ENCODE results near the gene PRG3. TPM values are rescaled to one million over a fixed set of nuclear protein-coding genes. Genes with fewer than 3 reads are reported as not detected.

Gene PRG3
- total RNA-seq, 1 experiment from 2014 or later = not detected

DNA sequence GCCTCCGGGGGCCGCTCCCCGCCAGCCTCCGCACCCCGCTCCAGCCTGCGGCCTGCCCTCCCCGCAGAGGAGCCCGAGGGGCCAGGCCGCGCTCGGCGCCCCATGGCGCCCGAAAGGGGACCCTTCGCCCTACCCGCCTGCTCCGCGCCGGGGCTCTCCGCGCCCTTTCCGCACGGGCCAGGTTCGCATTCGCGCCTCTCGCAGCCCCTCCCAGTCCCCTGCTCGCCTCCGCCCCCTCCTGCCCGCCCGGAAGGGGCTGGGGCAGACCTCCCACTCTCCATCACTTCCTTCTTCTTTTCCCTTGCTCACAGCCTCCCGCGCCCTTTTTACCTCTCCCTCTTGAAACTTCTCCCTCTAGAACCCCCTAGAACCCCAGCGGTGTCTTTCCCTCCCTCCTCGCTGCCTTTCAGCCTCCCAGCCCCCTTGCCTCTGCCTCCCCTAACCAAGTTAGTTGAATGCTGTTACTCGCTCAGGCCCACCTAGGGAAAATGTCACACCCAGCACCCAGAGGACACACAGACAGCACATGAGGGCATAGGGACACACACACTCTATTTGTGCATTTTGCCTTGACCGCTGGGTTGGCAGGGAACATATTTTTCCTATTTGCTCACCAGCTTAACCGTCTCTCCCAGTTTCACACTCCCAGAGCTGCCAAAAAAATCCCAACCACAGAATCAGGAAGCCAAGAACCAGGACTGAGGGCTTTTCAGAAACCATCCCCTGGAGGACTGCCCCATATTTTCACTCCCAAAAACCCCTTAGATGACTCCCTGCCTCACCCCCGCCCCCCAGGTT is 46.2 kb upstream of the PRG3 start, which contains the start of gene SLC43A3:
TSS of gene SLC43A3 (minus strand) at position 193 of the 798 bp plus-strand sequence. CDS start 949 bp downstream, outside the sequence.
- DNase-seq (ENCODE audit: low spot score) (peak; percentile 73), ATAC-seq (peak; percentile 92)
- TF ChIP-seq ZNF423 (CRISPR knock-in tag; IDR thresholded peaks at IDR 0.05) (peak; percentile 29; the same call in 1 of the 2 replicates), ZNF671 (CRISPR knock-in tag; IDR thresholded peaks at IDR 0.05) (no peak), ZNF138 (CRISPR knock-in tag; conservative IDR thresholded peaks at IDR 0.05) (no peak), PRRX2 (CRISPR knock-in tag; IDR thresholded peaks at IDR 0.05) (no peak), ZBTB21 (CRISPR knock-in tag; IDR thresholded peaks at IDR 0.05; ENCODE audit: borderline replicate concordance) (no peak), SMAD3 (CRISPR knock-in tag; IDR thresholded peaks at IDR 0.05; ENCODE audit: borderline replicate concordance) (no peak)
- TF ChIP-seq, protein P1, sequence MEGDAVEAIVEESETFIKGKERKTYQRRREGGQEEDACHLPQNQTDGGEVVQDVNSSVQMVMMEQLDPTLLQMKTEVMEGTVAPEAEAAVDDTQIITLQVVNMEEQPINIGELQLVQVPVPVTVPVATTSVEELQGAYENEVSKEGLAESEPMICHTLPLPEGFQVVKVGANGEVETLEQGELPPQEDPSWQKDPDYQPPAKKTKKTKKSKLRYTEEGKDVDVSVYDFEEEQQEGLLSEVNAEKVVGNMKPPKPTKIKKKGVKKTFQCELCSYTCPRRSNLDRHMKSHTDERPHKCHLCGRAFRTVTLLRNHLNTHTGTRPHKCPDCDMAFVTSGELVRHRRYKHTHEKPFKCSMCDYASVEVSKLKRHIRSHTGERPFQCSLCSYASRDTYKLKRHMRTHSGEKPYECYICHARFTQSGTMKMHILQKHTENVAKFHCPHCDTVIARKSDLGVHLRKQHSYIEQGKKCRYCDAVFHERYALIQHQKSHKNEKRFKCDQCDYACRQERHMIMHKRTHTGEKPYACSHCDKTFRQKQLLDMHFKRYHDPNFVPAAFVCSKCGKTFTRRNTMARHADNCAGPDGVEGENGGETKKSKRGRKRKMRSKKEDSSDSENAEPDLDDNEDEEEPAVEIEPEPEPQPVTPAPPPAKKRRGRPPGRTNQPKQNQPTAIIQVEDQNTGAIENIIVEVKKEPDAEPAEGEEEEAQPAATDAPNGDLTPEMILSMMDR (IDR thresholded peaks at IDR 0.05) = no peak
- TF ChIP-seq, protein P2, sequence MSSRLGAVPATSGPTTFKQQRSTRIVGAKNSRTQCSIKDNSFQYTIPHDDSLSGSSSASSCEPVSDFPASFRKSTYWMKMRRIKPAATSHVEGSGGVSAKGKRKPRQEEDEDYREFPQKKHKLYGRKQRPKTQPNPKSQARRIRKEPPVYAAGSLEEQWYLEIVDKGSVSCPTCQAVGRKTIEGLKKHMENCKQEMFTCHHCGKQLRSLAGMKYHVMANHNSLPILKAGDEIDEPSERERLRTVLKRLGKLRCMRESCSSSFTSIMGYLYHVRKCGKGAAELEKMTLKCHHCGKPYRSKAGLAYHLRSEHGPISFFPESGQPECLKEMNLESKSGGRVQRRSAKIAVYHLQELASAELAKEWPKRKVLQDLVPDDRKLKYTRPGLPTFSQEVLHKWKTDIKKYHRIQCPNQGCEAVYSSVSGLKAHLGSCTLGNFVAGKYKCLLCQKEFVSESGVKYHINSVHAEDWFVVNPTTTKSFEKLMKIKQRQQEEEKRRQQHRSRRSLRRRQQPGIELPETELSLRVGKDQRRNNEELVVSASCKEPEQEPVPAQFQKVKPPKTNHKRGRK (CRISPR knock-in tag; IDR thresholded peaks at IDR 0.05; ENCODE audit: borderline replicate concordance) = no peak
- TF ChIP-seq, protein P3, sequence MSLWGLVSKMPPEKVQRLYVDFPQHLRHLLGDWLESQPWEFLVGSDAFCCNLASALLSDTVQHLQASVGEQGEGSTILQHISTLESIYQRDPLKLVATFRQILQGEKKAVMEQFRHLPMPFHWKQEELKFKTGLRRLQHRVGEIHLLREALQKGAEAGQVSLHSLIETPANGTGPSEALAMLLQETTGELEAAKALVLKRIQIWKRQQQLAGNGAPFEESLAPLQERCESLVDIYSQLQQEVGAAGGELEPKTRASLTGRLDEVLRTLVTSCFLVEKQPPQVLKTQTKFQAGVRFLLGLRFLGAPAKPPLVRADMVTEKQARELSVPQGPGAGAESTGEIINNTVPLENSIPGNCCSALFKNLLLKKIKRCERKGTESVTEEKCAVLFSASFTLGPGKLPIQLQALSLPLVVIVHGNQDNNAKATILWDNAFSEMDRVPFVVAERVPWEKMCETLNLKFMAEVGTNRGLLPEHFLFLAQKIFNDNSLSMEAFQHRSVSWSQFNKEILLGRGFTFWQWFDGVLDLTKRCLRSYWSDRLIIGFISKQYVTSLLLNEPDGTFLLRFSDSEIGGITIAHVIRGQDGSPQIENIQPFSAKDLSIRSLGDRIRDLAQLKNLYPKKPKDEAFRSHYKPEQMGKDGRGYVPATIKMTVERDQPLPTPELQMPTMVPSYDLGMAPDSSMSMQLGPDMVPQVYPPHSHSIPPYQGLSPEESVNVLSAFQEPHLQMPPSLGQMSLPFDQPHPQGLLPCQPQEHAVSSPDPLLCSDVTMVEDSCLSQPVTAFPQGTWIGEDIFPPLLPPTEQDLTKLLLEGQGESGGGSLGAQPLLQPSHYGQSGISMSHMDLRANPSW (CRISPR knock-in tag; conservative IDR thresholded peaks at IDR 0.05; ENCODE audit: low read depth) = no peak
- ChIA-PET CTCF (interaction anchor here (0.7 to 4.2 kb wide), 8 partner anchors 9 to 81 kb away, joined by 3 to 26 read pairs (median 5); no protein-coding TSS in a partner anchor), POLR2A (no interaction called here)
- Mint-ChIP-seq H3K27me3 (ENCODE audit: low read depth) (peaks cover 38% of the 10 kb centered on the region), H3K4me3 (peak within 1 kb of the TSS; percentile 72), H3K9me3 (no peaks in the 10 kb centered on the region), H3K4me1 (peaks cover 29% of the 10 kb centered on the region), H3K27ac (peak within 1 kb of the TSS; percentile 64; the same call in 1 of the 2 replicates), H3K36me3 (peaks cover 15% of the 10 kb centered on the region)

DNA sequence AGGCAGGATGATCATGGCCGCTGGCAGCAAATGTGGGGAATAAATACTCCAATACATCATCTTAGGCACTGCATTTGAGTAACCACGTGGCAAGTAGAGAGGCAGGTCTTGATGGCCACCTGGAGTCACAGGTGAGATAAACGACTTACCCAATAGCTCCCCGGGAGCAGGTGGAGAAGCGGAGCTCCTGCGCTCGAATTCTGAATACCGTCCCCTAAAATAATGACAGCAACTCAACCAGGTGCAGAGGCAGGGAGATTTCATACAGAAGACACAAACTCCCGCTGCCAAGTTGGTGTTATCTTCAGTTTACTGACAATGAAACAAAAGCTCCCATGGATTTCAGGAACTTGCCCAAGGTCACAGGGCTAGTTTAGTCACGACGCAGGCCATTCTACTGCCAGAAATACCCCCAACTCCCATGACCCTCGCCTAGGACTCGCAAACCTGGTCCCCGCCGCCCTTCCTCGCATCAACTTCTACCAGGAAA is 45.5 kb upstream of the PRG3 start:
- DNase-seq (ENCODE audit: low spot score) (no peak), ATAC-seq (peak; percentile 22)
- peak overlapping the region; percentile 72 for H3K4me3 Mint-ChIP-seq

More for the DNA sequence above, 45.5 kb upstream of the PRG3 start:
- Mint-ChIP-seq H3K27me3 (ENCODE audit: low read depth) (peaks cover 38% of the 10 kb centered on the region), H3K9me3 (no peaks in the 10 kb centered on the region), H3K36me3 (peaks cover 15% of the 10 kb centered on the region), H3K27ac (no peak overlapping the region), H3K4me1 (peaks cover 29% of the 10 kb centered on the region)
- POLR2A ChIA-PET = interaction anchor here (0.6 kb wide), 1 partner anchor 77 kb away, joined by 3 read pairs; no protein-coding TSS in a partner anchor
- CTCF ChIA-PET = interaction anchor here (0.6 to 4.2 kb wide), 11 partner anchors 9 to 180 kb away, joined by 3 to 26 read pairs (median 4); no protein-coding TSS in a partner anchor
- TF ChIP-seq ATF1 (CRISPR knock-in tag; IDR thresholded peaks at IDR 0.05) (no peak), TP53 (CRISPR knock-in tag; IDR thresholded peaks at IDR 0.05) (no peak)
- TF ChIP-seq, protein P4, sequence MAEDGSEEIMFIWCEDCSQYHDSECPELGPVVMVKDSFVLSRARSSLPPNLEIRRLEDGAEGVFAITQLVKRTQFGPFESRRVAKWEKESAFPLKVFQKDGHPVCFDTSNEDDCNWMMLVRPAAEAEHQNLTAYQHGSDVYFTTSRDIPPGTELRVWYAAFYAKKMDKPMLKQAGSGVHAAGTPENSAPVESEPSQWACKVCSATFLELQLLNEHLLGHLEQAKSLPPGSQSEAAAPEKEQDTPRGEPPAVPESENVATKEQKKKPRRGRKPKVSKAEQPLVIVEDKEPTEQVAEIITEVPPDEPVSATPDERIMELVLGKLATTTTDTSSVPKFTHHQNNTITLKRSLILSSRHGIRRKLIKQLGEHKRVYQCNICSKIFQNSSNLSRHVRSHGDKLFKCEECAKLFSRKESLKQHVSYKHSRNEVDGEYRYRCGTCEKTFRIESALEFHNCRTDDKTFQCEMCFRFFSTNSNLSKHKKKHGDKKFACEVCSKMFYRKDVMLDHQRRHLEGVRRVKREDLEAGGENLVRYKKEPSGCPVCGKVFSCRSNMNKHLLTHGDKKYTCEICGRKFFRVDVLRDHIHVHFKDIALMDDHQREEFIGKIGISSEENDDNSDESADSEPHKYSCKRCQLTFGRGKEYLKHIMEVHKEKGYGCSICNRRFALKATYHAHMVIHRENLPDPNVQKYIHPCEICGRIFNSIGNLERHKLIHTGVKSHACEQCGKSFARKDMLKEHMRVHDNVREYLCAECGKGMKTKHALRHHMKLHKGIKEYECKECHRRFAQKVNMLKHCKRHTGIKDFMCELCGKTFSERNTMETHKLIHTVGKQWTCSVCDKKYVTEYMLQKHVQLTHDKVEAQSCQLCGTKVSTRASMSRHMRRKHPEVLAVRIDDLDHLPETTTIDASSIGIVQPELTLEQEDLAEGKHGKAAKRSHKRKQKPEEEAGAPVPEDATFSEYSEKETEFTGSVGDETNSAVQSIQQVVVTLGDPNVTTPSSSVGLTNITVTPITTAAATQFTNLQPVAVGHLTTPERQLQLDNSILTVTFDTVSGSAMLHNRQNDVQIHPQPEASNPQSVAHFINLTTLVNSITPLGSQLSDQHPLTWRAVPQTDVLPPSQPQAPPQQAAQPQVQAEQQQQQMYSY (CRISPR knock-in tag; IDR thresholded peaks at IDR 0.05) = no peak
- TF ChIP-seq, protein P5, sequence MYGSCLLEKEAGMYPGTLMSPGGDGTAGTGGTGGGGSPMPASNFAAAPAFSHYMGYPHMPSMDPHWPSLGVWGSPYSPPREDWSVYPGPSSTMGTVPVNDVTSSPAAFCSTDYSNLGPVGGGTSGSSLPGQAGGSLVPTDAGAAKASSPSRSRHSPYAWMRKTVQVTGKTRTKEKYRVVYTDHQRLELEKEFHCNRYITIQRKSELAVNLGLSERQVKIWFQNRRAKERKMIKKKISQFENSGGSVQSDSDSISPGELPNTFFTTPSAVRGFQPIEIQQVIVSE (CRISPR knock-in tag; IDR thresholded peaks at IDR 0.05; ENCODE audit: borderline replicate concordance) = no peak

Measured in WTC11 (cell line).